ENCODE measurements around the gene WDR74. TPM values are rescaled to one million over a fixed set of nuclear protein-coding genes. Genes with fewer than 3 reads are reported as not detected.

Gene WDR74
- 97.4 and 102 TPM in 2 replicates for total RNA-seq (2014; rRNA removed; shearing (Covaris generic))

GRCh38 chr11:62839050-62839945 lies at the start of gene WDR74:
TSS of gene WDR74 (minus strand) at chr11:62839590. CDS start at chr11:62839570, 20 bp downstream.
- H3K4me3 ChIP-seq, result peak within 1 kb of the TSS; percentile 72
- H3K27ac ChIP-seq, result peak within 1 kb of the TSS; percentile 100
- H3K27me3 ChIP-seq (replicated peaks), result no peaks in the 10 kb centered on the region; the same call in 1 of the 2 replicates
- peak; percentile 91 to 96 for DNase-seq (ENCODE audit: low read depth in 1 of 2, low spot score in 2 of 2)
- H3K9me3 ChIP-seq (replicated peaks), result no peaks in the 10 kb centered on the region
- peaks cover 16% of the 10 kb centered on the region for H3K4me1 ChIP-seq (replicated peaks)
- H3K36me3 ChIP-seq, result peaks cover 33% of the 10 kb centered on the region

- H3K4me1 ChIP-seq (replicated peaks), result peaks cover 6% of the 10 kb centered on the region
Observed at GRCh38 chr11:62889126-62889483, 49.7 kb upstream of the WDR74 start.

GRCh38 chr11:62888406-62888805 lies 49.0 kb upstream of the WDR74 start:
- Histone ChIP-seq H3K36me3 (peaks cover 68% of the 10 kb centered on the region), H3K27me3 (replicated peaks) (no peaks in the 10 kb centered on the region), H3K27ac (no peak overlapping the region), H3K4me3 (no peak overlapping the region), H3K9me3 (replicated peaks) (no peaks in the 10 kb centered on the region), H3K4me1 (replicated peaks) (peaks cover 13% of the 10 kb centered on the region)
- no peak for DNase-seq (ENCODE audit: low read depth in 1 of 2, low spot score in 2 of 2)

More at GRCh38 chr11:62889126-62889483, 49.7 kb upstream of the WDR74 start:
- Histone ChIP-seq H3K27ac (no peak overlapping the region), H3K27me3 (replicated peaks) (no peaks in the 10 kb centered on the region), H3K36me3 (peaks cover 61% of the 10 kb centered on the region), H3K9me3 (replicated peaks) (no peaks in the 10 kb centered on the region), H3K4me3 (no peak overlapping the region)
- no peak for DNase-seq (ENCODE audit: low read depth in 1 of 2, low spot score in 2 of 2)

GRCh38 chr11:62885137-62885750 lies 45.9 kb upstream of the WDR74 start:
- Histone ChIP-seq H3K4me3 (no peak overlapping the region), H3K9me3 (replicated peaks) (no peaks in the 10 kb centered on the region), H3K27me3 (replicated peaks) (no peaks in the 10 kb centered on the region), H3K27ac (no peak overlapping the region), H3K36me3 (peaks cover 93% of the 10 kb centered on the region), H3K4me1 (replicated peaks) (peaks cover 27% of the 10 kb centered on the region)
- no peak for DNase-seq (ENCODE audit: low read depth in 1 of 2, low spot score in 2 of 2)

GRCh38 chr11:62883673-62884072 lies 44.3 kb upstream of the WDR74 start:
- DNase-seq (ENCODE audit: low read depth in 1 of 2, low spot score in 2 of 2), result no peak
- peaks cover 34% of the 10 kb centered on the region for H3K4me1 ChIP-seq (replicated peaks)

GRCh38 chr11:62882788-62883501 lies 43.6 kb upstream of the WDR74 start:
- Histone ChIP-seq H3K4me1 (replicated peaks) (peaks cover 34% of the 10 kb centered on the region), H3K4me3 (peak overlapping the region; percentile 84), H3K36me3 (peaks cover 70% of the 10 kb centered on the region), H3K9me3 (replicated peaks) (no peaks in the 10 kb centered on the region), H3K27me3 (replicated peaks) (no peaks in the 10 kb centered on the region), H3K27ac (peak overlapping the region; percentile 88; the same call in 1 of the 2 replicates)
- DNase-seq (ENCODE audit: low read depth in 1 of 2, low spot score in 2 of 2), result no peak

More at GRCh38 chr11:62883673-62884072, 44.3 kb upstream of the WDR74 start:
- no peaks in the 10 kb centered on the region for H3K9me3 ChIP-seq (replicated peaks)
- no peaks in the 10 kb centered on the region for H3K27me3 ChIP-seq (replicated peaks)
- peaks cover 77% of the 10 kb centered on the region for H3K36me3 ChIP-seq
- no peak overlapping the region for H3K27ac ChIP-seq
- H3K4me3 ChIP-seq, result no peak overlapping the region

GRCh38 chr11:62882431-62882749 lies 43.0 kb upstream of the WDR74 start:
- H3K36me3 ChIP-seq, result peaks cover 64% of the 10 kb centered on the region
- H3K27ac ChIP-seq, result peak overlapping the region; percentile 88
- peaks cover 34% of the 10 kb centered on the region for H3K4me1 ChIP-seq (replicated peaks)
- no peak for DNase-seq (ENCODE audit: low read depth in 1 of 2, low spot score in 2 of 2)
- H3K9me3 ChIP-seq (replicated peaks), result no peaks in the 10 kb centered on the region
- H3K4me3 ChIP-seq, result peak overlapping the region; percentile 84
- H3K27me3 ChIP-seq (replicated peaks), result no peaks in the 10 kb centered on the region

- H3K4me3 ChIP-seq, result peak overlapping the region; percentile 84
- DNase-seq (ENCODE audit: low read depth in 1 of 2, low spot score in 2 of 2), result peak; percentile 98 to 99
- no peaks in the 10 kb centered on the region for H3K9me3 ChIP-seq (replicated peaks)
- no peaks in the 10 kb centered on the region for H3K27me3 ChIP-seq (replicated peaks)
- H3K27ac ChIP-seq, result peak overlapping the region; percentile 88
- peaks cover 58% of the 10 kb centered on the region for H3K36me3 ChIP-seq
- H3K4me1 ChIP-seq (replicated peaks), result peaks cover 34% of the 10 kb centered on the region
Observed at GRCh38 chr11:62881579-62882430, 42.4 kb upstream of the WDR74 start.

GRCh38 chr11:62880803-62881578 lies 41.6 kb upstream of the WDR74 start, which contains the start of gene SLC3A2:
TSS of gene SLC3A2 (plus strand) at chr11:62880896. CDS start at chr11:62881024, 128 bp downstream.
- Histone ChIP-seq H3K27ac (peak within 1 kb of the TSS; percentile 88), H3K9me3 (replicated peaks) (no peaks in the 10 kb centered on the region), H3K4me3 (peak within 1 kb of the TSS; percentile 84), H3K27me3 (replicated peaks) (no peaks in the 10 kb centered on the region), H3K4me1 (replicated peaks) (peaks cover 34% of the 10 kb centered on the region), H3K36me3 (peaks cover 50% of the 10 kb centered on the region)
- DNase-seq (ENCODE audit: low read depth in 1 of 2, low spot score in 2 of 2), result peak; percentile 91 to 98

- peak in 1 of 2 experiments; percentile 72 for DNase-seq (ENCODE audit: low read depth in 1 of 2, low spot score in 2 of 2)
- Histone ChIP-seq H3K4me3 (peak overlapping the region; percentile 84), H3K4me1 (replicated peaks) (peaks cover 34% of the 10 kb centered on the region), H3K36me3 (peaks cover 43% of the 10 kb centered on the region), H3K9me3 (replicated peaks) (no peaks in the 10 kb centered on the region), H3K27ac (peak overlapping the region; percentile 88), H3K27me3 (replicated peaks) (no peaks in the 10 kb centered on the region)
Observed at GRCh38 chr11:62880231-62880802, 40.9 kb upstream of the WDR74 start.

GRCh38 chr11:62879235-62879978 lies 40.0 kb upstream of the WDR74 start:
- Histone ChIP-seq H3K27me3 (replicated peaks) (no peaks in the 10 kb centered on the region), H3K4me3 (no peak overlapping the region), H3K4me1 (replicated peaks) (peaks cover 34% of the 10 kb centered on the region), H3K9me3 (replicated peaks) (no peaks in the 10 kb centered on the region), H3K36me3 (peaks cover 34% of the 10 kb centered on the region), H3K27ac (peak overlapping the region; percentile 88; the same call in 1 of the 2 replicates)
- no peak for DNase-seq (ENCODE audit: low read depth in 1 of 2, low spot score in 2 of 2)
